Pancreas (tissue), 10 donors: ENCODE data around the gene NEK9. TPM values are rescaled to one million over a fixed set of nuclear protein-coding genes. Genes with fewer than 3 reads are reported as not detected.
A peak's percentile ranks its signal among the peaks of the same experiment; 100 is the strongest.

Experiments
- ATAC-seq, 4 donors: fragments of 200-7000 bp; cut with Tn5 transposase; one replicate each; pipeline versions ENCODE4 v1.8.0 to v1.9.1; 2020; ENCODE audit warnings: mild to moderate bottlenecking in 4 of 4, moderate library complexity in 4 of 4
- DNase-seq, 6 donors: peaks; one replicate each; pipeline ENCODE4 v3.0.0-alpha.2; 2020
- FAIRE-seq: peaks from 2 replicates; lab custom pipeline; 2012; peaks lifted over from hg19 to GRCh38; lab: Jason Lieb, UNC
- H3K27ac ChIP-seq, 4 donors: fragments of 200-600 bp; sonication (generic); 1 replicate in 3 of 4; 2 replicates in 1 of 4; pipeline versions ENCODE4 v1.5.0 to v1.8.0; 2020
- H3K27me3 ChIP-seq, 4 donors: fragments of 200-600 bp; one replicate each; pipeline ENCODE4 v1.8.0; 2021
- H3K36me3 ChIP-seq, 3 donors: fragments of 200-600 bp; sonication (generic) in 1 of 3; one replicate each; pipeline versions ENCODE4 v1.5.0 to v1.8.0; 2020 to 2021
- H3K4me1 ChIP-seq, 3 donors: fragments of 200-600 bp; one replicate each; pipeline ENCODE4 v1.8.0; 2021
- H3K4me3 ChIP-seq, 4 donors: fragments of 200-600 bp; sonication (generic) in 2 of 4; one replicate each; pipeline versions ENCODE4 v1.5.0 to v1.8.0; 2020 to 2021
- H3K9me3 ChIP-seq, 4 donors: fragments of 200-600 bp; one replicate each; pipeline ENCODE4 v1.8.0; 2021
- WGBS, 2 donors: extraction: QIAGEN DNeasy Blood & Tissue Kit; methylation state at CpG; one replicate each; pipeline ENCODE4 v1.1.7; 2013; 5-methylcytosine and 5-hydroxymethylcytosine counted together
- intact Hi-C, 3 donors: fragments of 100-400 bp; cut with DNase I; formaldehyde crosslinking; loops; one replicate each; pipeline versions ENCODE4 v1.11.1 to v1.14.2; 2022
- polyA plus RNA-seq, 2 donors: library from polyadenylated mRNA; stranded (reverse); fragments of 200-250 nt; gene quantifications; one replicate each; pipeline ENCODE4 v1.2.3, GENCODE V29; 2013
- total RNA-seq, 6 donors: library from RNA; stranded (reverse); fragmentation: NEBNext Ultra II Directional in 4 of 6; extraction: Animal tissue kit (Norgen Biotek cat#: 25700) in 4 of 6; gene quantifications; one replicate each; pipeline versions ENCODE4 v1.2.1 to v1.2.4, GENCODE V29; 2021 to 2023
- TF ChIP-seq, protein P1 (sequence below), 4 donors: fragments of 200-600 bp; sonication (generic) in 3 of 4; IDR thresholded peaks; one replicate each; pipeline versions ENCODE4 v1.5.0 to v1.8.0; 2021; ENCODE audit warnings: antibody characterized with exemption in 4 of 4
- donor health status: healthy with polysubstance abuse.
- donor health status: DM: no; HTN: no; CAD: no; lungs with moderate emphysema.
- donor health status: DM: no; HTN: no; CAD: no.
- donor health status: control.
- donor health status: control.
- donor health status: Bipolar disorder and iron deficiency.
- donor health status: DM: yes; HTN: yes; CAD: no.
- donor health status: DM: no; HTN: no; CAD: no.
- donor health status: DM: no; HTN: no; CAD: no.
- donor health status: DM: yes; HTN: yes; CAD: no.

NEK9 gene
- total and polyA plus RNA-seq, 8 donors: 22.7 to 54.8 (median 27.2) TPM

DNA sequence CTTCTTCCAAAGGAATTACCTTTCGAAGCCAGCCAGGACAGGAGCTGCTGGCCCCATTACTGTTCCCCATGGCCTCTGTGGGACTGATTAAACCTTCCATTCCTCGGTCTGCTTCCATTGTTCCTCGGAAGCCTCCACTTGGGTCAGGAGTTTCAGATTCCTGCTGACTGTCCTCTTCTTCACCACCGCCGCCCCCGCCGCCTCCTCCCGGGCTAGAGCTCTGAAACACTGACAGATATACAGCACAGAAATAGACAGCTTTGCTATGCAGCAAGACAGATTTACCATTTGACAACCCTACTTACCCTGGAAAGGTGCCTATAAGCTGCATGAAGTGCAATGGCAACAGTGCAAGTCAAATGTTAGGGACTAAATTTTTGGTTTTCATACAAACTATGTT is 35.6 kb downstream of the NEK9 start:
- no peaks in the 10 kb centered on the region for H3K4me1 ChIP-seq
- H3K36me3 ChIP-seq: peaks cover 3 to 67% (median 22%) of the 10 kb centered on the region in 3 donors
- H3K27me3 ChIP-seq: no peaks in the 10 kb centered on the region
- intact Hi-C loops: no loop called here
- TF ChIP-seq, protein P1, sequence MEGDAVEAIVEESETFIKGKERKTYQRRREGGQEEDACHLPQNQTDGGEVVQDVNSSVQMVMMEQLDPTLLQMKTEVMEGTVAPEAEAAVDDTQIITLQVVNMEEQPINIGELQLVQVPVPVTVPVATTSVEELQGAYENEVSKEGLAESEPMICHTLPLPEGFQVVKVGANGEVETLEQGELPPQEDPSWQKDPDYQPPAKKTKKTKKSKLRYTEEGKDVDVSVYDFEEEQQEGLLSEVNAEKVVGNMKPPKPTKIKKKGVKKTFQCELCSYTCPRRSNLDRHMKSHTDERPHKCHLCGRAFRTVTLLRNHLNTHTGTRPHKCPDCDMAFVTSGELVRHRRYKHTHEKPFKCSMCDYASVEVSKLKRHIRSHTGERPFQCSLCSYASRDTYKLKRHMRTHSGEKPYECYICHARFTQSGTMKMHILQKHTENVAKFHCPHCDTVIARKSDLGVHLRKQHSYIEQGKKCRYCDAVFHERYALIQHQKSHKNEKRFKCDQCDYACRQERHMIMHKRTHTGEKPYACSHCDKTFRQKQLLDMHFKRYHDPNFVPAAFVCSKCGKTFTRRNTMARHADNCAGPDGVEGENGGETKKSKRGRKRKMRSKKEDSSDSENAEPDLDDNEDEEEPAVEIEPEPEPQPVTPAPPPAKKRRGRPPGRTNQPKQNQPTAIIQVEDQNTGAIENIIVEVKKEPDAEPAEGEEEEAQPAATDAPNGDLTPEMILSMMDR (IDR thresholded peaks at IDR 0.05): no peak
- WGBS, 2 donors: 88 to 94% methylated on average over 8 of the region's 8 CpGs
- ATAC-seq (no peak), FAIRE-seq (no peak), DNase-seq (no peak)
- H3K9me3 ChIP-seq: no peaks in the 10 kb centered on the region
- no peak overlapping the region for H3K4me3 ChIP-seq
- H3K27ac ChIP-seq: no peak overlapping the region

DNA sequence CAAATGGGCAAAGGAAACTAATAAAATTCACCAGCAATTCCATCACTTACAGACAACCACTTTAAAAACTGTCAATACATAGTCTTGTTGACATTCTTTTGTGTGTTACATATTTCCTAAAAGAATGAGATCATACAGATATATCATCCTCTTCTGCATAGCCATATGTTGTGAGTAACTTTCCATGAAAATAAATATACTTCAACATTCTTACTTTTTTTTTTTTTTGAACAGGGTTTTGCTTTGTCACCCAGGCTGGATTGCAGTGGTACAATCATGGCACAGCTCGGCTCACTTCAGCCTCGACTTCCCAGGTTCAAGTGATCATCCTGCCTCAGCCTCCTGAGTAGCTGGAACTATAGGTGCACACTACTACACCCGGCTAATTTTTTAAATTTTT is 36.5 kb downstream of the NEK9 start:
- FAIRE-seq: no peak
- TF ChIP-seq, protein P1 (IDR thresholded peaks at IDR 0.05): no peak
- peaks cover 3 to 61% (median 19%) of the 10 kb centered on the region in 3 donors for H3K36me3 ChIP-seq
- intact Hi-C loops: no loop called here
- no peak for ATAC-seq
- no peaks in the 10 kb centered on the region for H3K4me1 ChIP-seq
- H3K27ac ChIP-seq: no peak overlapping the region
- no peak overlapping the region for H3K4me3 ChIP-seq
- H3K9me3 ChIP-seq: no peaks in the 10 kb centered on the region
- WGBS, 2 donors: 81 to 89% methylated on average over 3 of the region's 3 CpGs
- H3K27me3 ChIP-seq: no peaks in the 10 kb centered on the region
- DNase-seq: no peak

DNA sequence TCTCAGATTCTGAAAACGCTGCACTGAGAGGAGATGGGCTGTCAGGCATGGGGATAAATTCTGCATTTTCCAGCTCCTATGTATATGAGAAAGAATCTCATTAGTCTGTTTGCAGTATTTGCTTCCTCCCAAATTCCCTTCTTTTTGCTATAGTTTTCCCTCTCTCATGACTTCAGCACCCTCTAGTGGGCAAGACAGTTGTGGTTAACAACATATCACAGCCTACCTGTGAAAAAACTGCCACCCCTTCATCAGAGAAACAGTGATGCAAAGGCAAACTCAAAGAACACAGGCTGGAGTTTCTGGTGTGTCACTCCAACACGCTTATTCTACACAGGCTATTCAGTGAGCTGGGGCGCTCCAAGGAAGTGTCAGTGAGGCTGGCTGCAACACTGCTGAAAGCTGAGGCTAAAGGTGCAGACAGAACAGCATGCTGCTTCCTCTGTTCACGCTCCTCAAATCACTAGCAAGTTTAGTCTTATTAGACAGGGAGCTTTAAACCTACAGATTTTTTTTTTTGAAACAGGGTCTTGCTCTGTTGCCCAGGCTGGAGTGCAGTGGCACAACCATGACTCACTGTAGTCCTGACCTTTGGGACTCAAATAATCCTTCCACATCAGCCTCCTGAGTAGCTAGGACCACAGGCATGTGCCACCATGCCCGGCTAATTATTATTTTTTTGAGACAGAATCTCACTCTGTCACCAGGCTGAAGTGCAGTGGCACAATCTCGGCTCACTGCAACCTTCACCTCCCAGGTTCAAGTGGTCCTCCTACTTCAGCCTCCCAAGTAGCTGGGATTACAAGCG is 38.1 kb downstream of the NEK9 start:
- ATAC-seq (peak; percentile 59 to 91 (median 90)), DNase-seq (peak in 3 of 6 donors; percentile 32 to 63 (median 37)), FAIRE-seq (no peak)
- intact Hi-C loops: loop anchor here in 2 of 3 donors (5.0 to 10.0 kb wide), 3 partner anchors 54 to 174 kb away; no protein-coding TSS in a partner anchor
- Histone ChIP-seq H3K27ac (no peak overlapping the region), H3K4me1 (no peaks in the 10 kb centered on the region), H3K36me3 (peaks cover 0 to 48% (median 15%) of the 10 kb centered on the region in 3 donors), H3K4me3 (no peak overlapping the region), H3K27me3 (no peaks in the 10 kb centered on the region), H3K9me3 (no peaks in the 10 kb centered on the region)
- WGBS, 2 donors: 63 to 68% methylated on average over 7 of the region's 7 CpGs
- TF ChIP-seq, protein P1 (IDR thresholded peaks at IDR 0.05): peak; percentile 36 to 70 (median 58)

DNA sequence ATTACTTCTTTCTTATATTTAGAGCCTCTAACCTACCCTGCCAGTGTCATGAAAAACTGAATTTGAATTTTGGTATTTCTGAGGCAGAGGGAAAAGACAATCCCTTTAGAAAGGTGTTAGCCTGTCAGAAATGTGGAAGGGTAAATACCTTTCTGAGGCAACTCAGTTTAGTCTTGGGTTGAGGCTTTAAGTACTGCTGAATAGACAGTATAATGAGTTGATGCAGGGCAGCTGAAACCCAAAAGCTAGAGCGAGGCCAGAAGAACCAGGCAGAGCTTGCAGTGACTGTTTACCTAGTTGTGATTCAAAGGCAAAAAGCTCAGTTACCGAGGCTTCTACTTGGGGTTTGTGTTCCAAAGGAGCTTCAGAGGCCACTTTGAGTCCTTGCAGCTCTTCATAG is 38.7 kb downstream of the NEK9 start:
- 75 to 77% methylated on average over 2 of the region's 2 CpGs for WGBS, 2 donors
- no peak for DNase-seq
- TF ChIP-seq, protein P1 (IDR thresholded peaks at IDR 0.05): no peak
- H3K4me3 ChIP-seq: no peak overlapping the region
- H3K36me3 ChIP-seq: peaks cover 0 to 41% (median 14%) of the 10 kb centered on the region in 3 donors
- intact Hi-C loops: loop anchor here in 2 of 3 donors (5.0 to 10.0 kb wide), 3 partner anchors 53 to 173 kb away; no protein-coding TSS in a partner anchor
- H3K27ac ChIP-seq: no peak overlapping the region
- no peaks in the 10 kb centered on the region for H3K27me3 ChIP-seq
- H3K9me3 ChIP-seq: no peaks in the 10 kb centered on the region
- no peak for ATAC-seq
- no peak for FAIRE-seq
- no peaks in the 10 kb centered on the region for H3K4me1 ChIP-seq
